ENCODE measurements around the gene SMG6. TPM values are rescaled to one million over a fixed set of nuclear protein-coding genes. Genes with fewer than 3 reads are reported as not detected.

The SMG6 gene
- total and polyA plus RNA-seq, 2 donors (not counting 1 experiment from before 2014, with no cell fraction given): 10.6 to 35.5 TPM

- Mint-ChIP-seq H3K9me3 (ENCODE audit: insufficient read depth) (no peaks in the 10 kb centered on the region), H3K27me3 (no peaks in the 10 kb centered on the region), H3K27ac (no peak overlapping the region), H3K4me1 (peaks cover 16% of the 10 kb centered on the region), H3K4me3 (no peak overlapping the region)
- peaks cover 9 to 13% of the 10 kb centered on the region in 2 donors for H3K4me1 ChIP-seq (ENCODE audit: control insufficient read depth in 2 of 2, insufficient read depth in 2 of 2, low read length in 2 of 2)
- TF ChIP-seq CTCF (IDR thresholded peaks at IDR 0.05) (no peak), EZH2 (IDR thresholded peaks at IDR 0.05; ENCODE audit: borderline replicate concordance, insufficient read depth, low read depth, low read length, poor library complexity, severe bottlenecking) (no peak)
- no peak overlapping the region for H3K4me3 ChIP-seq (ENCODE audit: control extremely low read depth in 1 of 5, extremely low read depth in 1 of 5, insufficient read depth in 1 of 5, low read depth in 2 of 5, low read length in 4 of 5)
- ATAC-seq (ENCODE audit: low read depth) (no peak), DNase-seq (no peak)
- no peak overlapping the region for H3K27ac ChIP-seq (ENCODE audit: low read length in 2 of 2)
- WGBS (ENCODE audit: insufficient coverage): 75% methylated on average over 3 of the region's 3 CpGs
- peaks cover 0 to 75% of the 10 kb centered on the region in 2 experiments for H3K36me3 ChIP-seq (replicated peaks in 1 of 2; ENCODE audit: control extremely low read depth in 1 of 2, control insufficient read depth in 1 of 2, extremely low read depth in 1 of 2, insufficient read depth in 2 of 2, low read length in 1 of 2)
- no peaks in the 10 kb centered on the region for H3K27me3 ChIP-seq (replicated peaks in 1 of 4; ENCODE audit: control extremely low read depth in 1 of 4, control insufficient read depth in 3 of 4, insufficient read depth in 4 of 4, low read length in 3 of 4)
- no peak overlapping the region for H3K4me2 ChIP-seq (replicated peaks; ENCODE audit: low read depth, low read length, poor library complexity, severe bottlenecking)
- H3K9ac ChIP-seq (ENCODE audit: low read length): no peak overlapping the region
- H4K20me1 ChIP-seq (ENCODE audit: control insufficient read depth, insufficient read depth, low read length, poor library complexity, severe bottlenecking): no peaks in the 10 kb centered on the region
- H2AFZ ChIP-seq (ENCODE audit: insufficient read depth, low read depth, low read length, poor library complexity, severe bottlenecking): no peak overlapping the region
- peaks cover 32% of the 10 kb centered on the region for H3K79me2 ChIP-seq (ENCODE audit: control insufficient read depth, insufficient read depth, low read length)
- intact Hi-C loops (cut with micrococcal nuclease): no loop called here
- CTCF ChIA-PET: interaction anchor here (0.6 to 1.4 kb wide), 2 partner anchors 22 to 815 kb away, joined by 4 read pairs; partner anchors contain the start of gene INPP5K
- POLR2A ChIA-PET: no interaction called here
- H3K9me3 ChIP-seq (ENCODE audit: control extremely low read depth in 1 of 3, control insufficient read depth in 2 of 3, insufficient read depth in 1 of 3, low read length in 2 of 3): no peaks in the 10 kb centered on the region
Observed at GRCh38 chr17:2331303-2331702, 27.7 kb upstream of the SMG6 start.

- Histone ChIP-seq H3K27me3 (replicated peaks in 1 of 4; ENCODE audit: control extremely low read depth in 1 of 4, control insufficient read depth in 3 of 4, insufficient read depth in 4 of 4, low read length in 3 of 4) (no peaks in the 10 kb centered on the region), H2AFZ (ENCODE audit: insufficient read depth, low read depth, low read length, poor library complexity, severe bottlenecking) (no peak overlapping the region), H4K20me1 (ENCODE audit: control insufficient read depth, insufficient read depth, low read length, poor library complexity, severe bottlenecking) (no peaks in the 10 kb centered on the region), H3K79me2 (ENCODE audit: control insufficient read depth, insufficient read depth, low read length) (no peaks in the 10 kb centered on the region), H3K4me2 (replicated peaks; ENCODE audit: low read depth, low read length, poor library complexity, severe bottlenecking) (no peak overlapping the region), H3K9me3 (ENCODE audit: control extremely low read depth in 1 of 3, control insufficient read depth in 2 of 3, insufficient read depth in 1 of 3, low read length in 2 of 3) (no peaks in the 10 kb centered on the region), H3K36me3 (replicated peaks in 1 of 2; ENCODE audit: control extremely low read depth in 1 of 2, control insufficient read depth in 1 of 2, extremely low read depth in 1 of 2, insufficient read depth in 2 of 2, low read length in 1 of 2) (peaks cover 2 to 53% of the 10 kb centered on the region in 2 experiments), H3K4me1 (ENCODE audit: control insufficient read depth in 2 of 2, insufficient read depth in 2 of 2, low read length in 2 of 2) (no peaks in the 10 kb centered on the region), H3K9ac (ENCODE audit: low read length) (no peak overlapping the region), H3K27ac (ENCODE audit: low read length in 2 of 2) (no peak overlapping the region), H3K4me3 (ENCODE audit: control extremely low read depth in 1 of 5, extremely low read depth in 1 of 5, insufficient read depth in 1 of 5, low read depth in 2 of 5, low read length in 4 of 5) (no peak overlapping the region)
- DNase-seq: no peak
- no peak overlapping the region for H3K27ac Mint-ChIP-seq
- ATAC-seq (ENCODE audit: low read depth): no peak
- ChIA-PET POLR2A (no interaction called here), CTCF (no interaction called here)
- no peak overlapping the region for H3K4me3 Mint-ChIP-seq
- TF ChIP-seq CTCF (IDR thresholded peaks at IDR 0.05) (no peak), EZH2 (IDR thresholded peaks at IDR 0.05; ENCODE audit: borderline replicate concordance, insufficient read depth, low read depth, low read length, poor library complexity, severe bottlenecking) (no peak)
- intact Hi-C loops (cut with micrococcal nuclease): no loop called here
- no peaks in the 10 kb centered on the region for H3K9me3 Mint-ChIP-seq (ENCODE audit: insufficient read depth)
- H3K27me3 Mint-ChIP-seq: no peaks in the 10 kb centered on the region
- no peaks in the 10 kb centered on the region for H3K4me1 Mint-ChIP-seq
- WGBS (ENCODE audit: insufficient coverage): 91% methylated on average over 1 of the region's 2 CpGs
Observed at GRCh38 chr17:2323629-2324314, 20.2 kb upstream of the SMG6 start.

Data from B cell (primary cell).